Motor neuron (in vitro differentiated cells): ENCODE results near the gene PPP4R4. TPM values are rescaled to one million over a fixed set of nuclear protein-coding genes. Genes with fewer than 3 reads are reported as not detected.
A peak's percentile ranks its signal among the peaks of the same experiment; 100 is the strongest.

Experiments used
- ATAC-seq, 8 experiments: fragments of 200-7000 bp; cut with Tn5 transposase; replicated peaks in 6 of 8; 2 replicates each; pipeline ENCODE4 v1.8.0; 2021; ENCODE audit warnings: mild to moderate bottlenecking in 8 of 8, moderate library complexity in 8 of 8
- H3K27ac ChIP-seq, 2 donors: fragments of 250-450 bp; sonication (Bioruptor Pico); 2 replicates each; pipeline ENCODE4 v1.9.0; 2021; ENCODE audit warnings: antibody characterized with exemption in 2 of 2, mild to moderate bottlenecking in 2 of 2, moderate library complexity in 1 of 2
- H3K4me1 ChIP-seq, 2 donors: fragments of 250-450 bp; sonication (Bioruptor Pico); replicated peaks in 1 of 2; 2 replicates each; pipeline ENCODE4 v1.6.1; 2021; ENCODE audit warnings: antibody characterized with exemption in 2 of 2, mild to moderate bottlenecking in 2 of 2, moderate library complexity in 1 of 2
- H3K4me3 ChIP-seq, 5 donors: fragments of 250-450 bp; sonication (Bioruptor Pico); 2 replicates each; pipeline ENCODE4 v1.9.0; 2021; ENCODE audit warnings: antibody characterized with exemption in 5 of 5, mild to moderate bottlenecking in 5 of 5, moderate library complexity in 4 of 5
- WGBS, 10 experiments: fragments of 450-650 bp; shearing (Covaris generic); methylation state at CpG; one replicate each; pipeline ENCODE4 v1.0.0; 2022; 5-methylcytosine and 5-hydroxymethylcytosine counted together
- in situ Hi-C, 9 experiments: fragments of 400-800 bp; cut with MboI; loops; one replicate each; pipeline ENCODE4 v1.15.0; 2021; ENCODE audit warnings: low sequenced_read_pairs in 9 of 9, low pct_unique_long_range_greater_than_20kb in 2 of 9; ENCODE audit not compliant: unreplicated experiment in 9 of 9
- total RNA-seq, 8 experiments: library from RNA; unstranded; fragments of 300-600 nt; gene quantifications; 2 replicates each; pipeline versions ENCODE4 v1.2.3 to v1.2.4, GENCODE V29; 2022

Gene PPP4R4
- total RNA-seq, 8 experiments from 2014 or later: 2.1 to 13.8 (median 7.7) TPM

DNA sequence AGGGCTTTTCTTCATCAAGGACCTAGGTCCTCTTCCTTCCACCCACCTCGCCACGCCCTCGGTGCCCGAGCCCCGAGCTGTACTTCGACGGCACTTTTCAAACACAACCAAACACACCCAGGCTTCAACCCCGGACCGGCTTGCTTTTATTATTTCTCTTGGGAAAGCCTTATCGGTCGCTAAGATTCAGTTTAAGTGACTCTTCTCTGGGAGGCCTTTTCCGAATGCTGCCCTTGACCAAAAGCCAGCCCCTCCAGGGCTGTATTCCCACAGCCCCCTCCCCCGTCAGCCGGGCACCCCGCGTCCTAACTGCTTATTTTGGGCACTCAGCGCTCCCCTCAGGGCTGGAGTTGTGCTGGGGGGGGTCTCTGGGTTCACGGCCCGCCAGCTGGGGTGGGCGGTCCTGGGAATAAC, 644 bp upstream of the PPP4R4 start:
- Histone ChIP-seq H3K27ac (peak overlapping the region; percentile 35 to 40), H3K4me1 (peaks cover 7 to 30% of the 10 kb centered on the region in 2 donors), H3K4me3 (peak overlapping the region; percentile 73 to 100 (median 79))
- ATAC-seq: peak in 2 of 8 experiments; percentile 0
- in situ Hi-C loops: no loop called here
- 3 to 20% (median 10%) methylated on average over 1 to 11 of the region's 20 CpGs; no CpG with 5 or more reads in 5 of the 10 experiments for WGBS, 10 experiments

- ATAC-seq: peak in 3 of 8 experiments; percentile 31 to 41 (median 39)
- in situ Hi-C loops: no loop called here
- WGBS, 10 experiments: no CpG with 5 or more reads among the region's 39 CpGs
- H3K27ac ChIP-seq: peak overlapping the region in 1 of 2 donors; percentile 42
- H3K4me1 ChIP-seq: peaks cover 7 to 30% of the 10 kb centered on the region in 2 donors
- peak overlapping the region; percentile 73 to 100 (median 79) for H3K4me3 ChIP-seq
Observed at GRCh38 chr14:94174604-94175010, 485 bp downstream of the PPP4R4 start.

GRCh38 chr14:94175011-94175745, 1.1 kb downstream of the PPP4R4 start:
- peak overlapping the region in 1 of 2 donors; percentile 2 for H3K27ac ChIP-seq
- 0 to 20% (median 0%) methylated on average over 1 to 8 of the region's 30 CpGs; no CpG with 5 or more reads in 1 of the 10 experiments for WGBS, 10 experiments
- in situ Hi-C loops: no loop called here
- H3K4me3 ChIP-seq: peak overlapping the region; percentile 73 to 100 (median 79)
- peak in 6 of 8 experiments; percentile 3 to 34 (median 20) for ATAC-seq
- peaks cover 7 to 30% of the 10 kb centered on the region in 2 donors for H3K4me1 ChIP-seq

DNA sequence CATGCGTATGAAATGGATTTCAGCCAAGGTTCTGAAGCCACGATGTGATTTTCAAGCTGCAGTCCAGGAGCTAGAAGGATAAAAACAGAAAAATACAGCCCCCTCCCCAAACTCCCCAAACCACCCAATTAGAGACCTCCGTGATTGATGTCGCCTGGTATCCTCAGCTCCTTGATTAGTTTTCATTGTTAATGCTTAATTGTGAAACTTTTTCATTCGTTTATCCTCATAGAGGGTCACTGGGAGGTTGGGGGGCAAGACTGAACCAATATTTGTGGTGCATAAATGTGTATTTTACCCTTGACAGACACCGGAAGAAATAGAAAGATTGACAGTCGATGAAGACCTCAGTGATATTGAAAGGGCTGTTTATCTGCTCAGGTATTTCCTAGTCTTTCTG, 1.6 kb downstream of the PPP4R4 start:
- in situ Hi-C loops: no loop called here
- ATAC-seq: no peak
- H3K27ac ChIP-seq: no peak overlapping the region
- peaks cover 7 to 30% of the 10 kb centered on the region in 2 donors for H3K4me1 ChIP-seq
- peak overlapping the region; percentile 73 to 100 (median 79) for H3K4me3 ChIP-seq
- WGBS, 10 experiments: 16 to 46% (median 30%) methylated on average over 1 to 7 of the region's 7 CpGs; no CpG with 5 or more reads in 2 of the 10 experiments

DNA sequence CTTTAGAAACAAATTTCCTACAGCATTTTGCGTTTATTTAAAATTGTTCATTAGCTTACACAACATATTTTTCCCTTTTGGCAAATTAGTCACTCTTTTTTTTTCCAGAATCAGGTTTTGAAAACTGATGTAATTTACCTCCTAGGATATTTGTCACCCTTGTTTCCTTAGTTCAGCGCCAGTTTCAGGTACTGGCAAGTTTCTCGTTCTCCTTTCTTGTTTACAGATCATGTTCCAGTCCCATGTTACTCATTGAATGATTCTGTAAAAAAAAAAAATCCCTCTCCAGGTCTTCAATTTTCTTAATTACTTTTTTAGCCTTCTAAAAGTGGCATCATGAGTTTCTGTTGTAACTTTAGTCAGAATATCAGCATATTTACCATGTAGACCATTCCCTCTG, 2.7 kb downstream of the PPP4R4 start:
- in situ Hi-C loops: no loop called here
- Histone ChIP-seq H3K4me3 (no peak overlapping the region), H3K4me1 (peaks cover 5 to 21% of the 10 kb centered on the region in 2 donors), H3K27ac (no peak overlapping the region)
- ATAC-seq: no peak
- 72 to 98% (median 92%) methylated on average over 2 to 3 of the region's 3 CpGs; no CpG with 5 or more reads in 1 of the 10 experiments for WGBS, 10 experiments

GRCh38 chr14:94177806-94178205, 3.7 kb downstream of the PPP4R4 start:
- ATAC-seq: no peak
- Histone ChIP-seq H3K4me3 (no peak overlapping the region), H3K27ac (no peak overlapping the region), H3K4me1 (peaks cover 4 to 11% of the 10 kb centered on the region in 2 donors)
- WGBS, 10 experiments: 75 to 100% (median 85%) methylated on average over 1 of the region's 1 CpG; no CpG with 5 or more reads in 4 of the 10 experiments
- in situ Hi-C loops: no loop called here

DNA sequence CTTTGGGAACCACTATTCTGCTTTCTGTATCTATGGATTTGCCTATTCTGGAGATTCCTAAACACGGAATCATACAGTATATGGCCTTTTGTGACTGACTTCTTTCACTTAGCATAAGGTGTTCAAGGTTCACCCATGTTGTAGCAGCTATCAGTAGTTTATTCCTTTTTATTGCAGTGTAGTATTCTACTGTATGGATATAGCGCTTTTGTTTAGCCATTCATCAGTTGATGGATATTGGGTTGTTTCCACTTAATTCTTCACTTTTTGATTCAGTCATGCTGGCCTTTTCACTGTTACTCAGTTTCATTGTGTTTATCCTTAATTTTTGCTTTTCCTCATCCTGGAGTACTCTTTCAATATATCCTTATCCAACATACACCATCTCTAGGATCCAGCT, 5.1 kb downstream of the PPP4R4 start:
- no peak for ATAC-seq
- WGBS, 10 experiments: 67 to 100% (median 89%) methylated on average over 1 to 2 of the region's 2 CpGs; no CpG with 5 or more reads in 1 of the 10 experiments
- H3K4me3 ChIP-seq: no peak overlapping the region
- in situ Hi-C loops: no loop called here
- H3K4me1 ChIP-seq: peaks cover 4 to 10% of the 10 kb centered on the region in 2 donors
- no peak overlapping the region for H3K27ac ChIP-seq

DNA sequence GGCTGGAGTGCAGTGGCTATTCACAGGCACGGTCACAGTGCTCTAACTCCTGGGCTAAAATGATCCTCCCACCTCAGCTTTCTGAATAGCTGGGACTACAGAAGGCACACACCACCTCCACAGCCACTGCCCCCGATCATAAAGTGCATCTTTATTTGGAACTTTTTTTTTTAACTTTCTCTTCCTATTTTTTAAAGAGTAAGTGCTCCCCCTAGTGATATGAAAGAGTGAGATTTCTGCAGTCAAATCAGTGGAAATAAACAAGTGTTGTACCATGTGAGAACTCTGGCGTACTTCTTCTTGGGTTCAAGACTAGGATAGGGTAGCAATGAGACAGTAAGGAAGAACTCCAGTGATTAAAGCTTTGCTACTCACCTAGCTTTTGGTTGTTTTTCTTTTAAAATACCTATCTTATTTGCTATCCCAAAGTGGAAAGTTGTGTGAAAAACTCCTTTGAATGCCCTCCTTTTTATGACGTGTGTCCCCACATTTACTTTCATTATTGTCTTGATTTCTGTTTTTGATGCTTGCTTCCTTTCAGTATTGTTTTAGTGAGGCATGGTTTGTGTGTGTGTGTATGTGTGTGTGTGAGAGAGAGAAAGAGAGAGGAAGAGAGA, 6.6 kb downstream of the PPP4R4 start:
- Histone ChIP-seq H3K27ac (no peak overlapping the region), H3K4me3 (no peak overlapping the region), H3K4me1 (peaks cover under 1 to 9% of the 10 kb centered on the region in 2 donors)
- ATAC-seq: peak; percentile 38 to 91 (median 56)
- WGBS, 10 experiments: 0 to 100% (median 30%) methylated on average over 1 to 4 of the region's 4 CpGs
- in situ Hi-C loops: no loop called here

DNA sequence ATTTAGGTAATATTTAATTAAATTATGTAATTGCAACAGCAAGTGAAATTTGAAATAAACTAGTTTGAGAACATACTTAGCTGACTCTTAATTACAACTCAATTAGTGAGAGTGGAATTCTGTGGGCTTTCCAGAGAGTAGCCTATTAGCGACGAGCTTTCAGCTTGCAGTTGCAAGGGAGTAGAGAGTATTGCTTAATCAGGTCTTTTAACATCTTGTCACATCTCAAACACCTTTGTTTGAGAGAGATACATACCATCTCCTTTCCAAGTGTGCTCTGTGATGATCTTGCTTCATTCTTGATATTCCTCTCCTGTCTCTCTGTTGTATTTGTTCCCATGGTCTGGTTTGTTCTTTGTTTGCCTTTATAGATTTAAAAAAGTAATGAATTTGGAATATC, 7.7 kb downstream of the PPP4R4 start:
- in situ Hi-C loops: no loop called here
- ATAC-seq: peak in 3 of 8 experiments; percentile 37 to 49 (median 47)
- WGBS, 10 experiments: 11 to 100% (median 83%) methylated on average over 1 to 2 of the region's 2 CpGs
- Histone ChIP-seq H3K27ac (no peak overlapping the region), H3K4me1 (no peaks in the 10 kb centered on the region), H3K4me3 (no peak overlapping the region)

DNA sequence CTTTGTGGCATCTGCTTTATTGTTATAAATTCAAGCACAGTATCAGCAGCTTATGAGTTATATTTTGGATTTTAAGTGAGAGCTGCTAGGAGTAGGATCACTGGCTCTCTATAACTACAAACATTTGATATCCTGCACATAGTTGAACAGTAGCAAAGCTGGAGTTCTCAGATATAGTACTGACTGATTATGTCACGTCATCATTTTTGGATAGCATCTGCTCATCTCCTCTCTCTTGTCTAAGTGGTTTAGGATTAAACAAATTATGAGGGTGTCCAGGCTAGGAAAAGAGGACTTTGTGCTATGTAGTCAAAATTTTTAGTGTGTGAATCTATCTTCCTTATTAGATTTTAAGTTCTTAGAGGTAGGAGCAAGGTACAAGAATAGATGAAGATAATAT, 18.4 kb downstream of the PPP4R4 start:
- H3K27ac ChIP-seq: no peak overlapping the region
- no peak overlapping the region for H3K4me3 ChIP-seq
- in situ Hi-C loops: no loop called here
- no peak for ATAC-seq
- 0 to 100% (median 83%) methylated on average over 1 of the region's 1 CpG; no CpG with 5 or more reads in 5 of the 10 experiments for WGBS, 10 experiments
- H3K4me1 ChIP-seq: no peaks in the 10 kb centered on the region

DNA sequence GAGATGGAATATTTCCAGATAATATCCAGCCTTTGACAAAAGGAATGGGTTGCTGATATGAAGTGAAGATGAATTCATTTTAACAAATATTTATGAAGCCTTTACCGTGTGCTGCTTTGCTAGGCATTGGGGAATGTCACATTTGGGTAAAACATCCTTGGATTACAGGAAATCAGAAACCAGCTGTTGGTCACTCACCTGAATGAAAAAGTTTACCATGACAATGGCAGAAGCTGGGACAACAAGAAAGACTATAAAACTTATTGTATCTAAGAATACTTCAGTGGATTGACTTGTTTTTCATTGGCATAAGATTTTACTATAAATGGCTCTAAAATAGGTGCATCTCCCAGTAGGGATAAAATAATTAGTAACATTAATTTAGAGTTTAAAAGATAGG, 19.7 kb downstream of the PPP4R4 start:
- in situ Hi-C loops: no loop called here
- WGBS, 10 experiments: 0 to 57% (median 50%) methylated on average over 1 of the region's 1 CpG; no CpG with 5 or more reads in 3 of the 10 experiments
- Histone ChIP-seq H3K4me1 (no peaks in the 10 kb centered on the region), H3K27ac (no peak overlapping the region), H3K4me3 (no peak overlapping the region)
- no peak for ATAC-seq

- Histone ChIP-seq H3K4me3 (no peak overlapping the region), H3K4me1 (no peaks in the 10 kb centered on the region), H3K27ac (no peak overlapping the region)
- in situ Hi-C loops: no loop called here
- ATAC-seq: no peak
- WGBS, 10 experiments: 27 to 100% (median 98%) methylated on average over 1 to 2 of the region's 2 CpGs; no CpG with 5 or more reads in 2 of the 10 experiments
Observed at GRCh38 chr14:94196057-94196456, 21.9 kb downstream of the PPP4R4 start.

DNA sequence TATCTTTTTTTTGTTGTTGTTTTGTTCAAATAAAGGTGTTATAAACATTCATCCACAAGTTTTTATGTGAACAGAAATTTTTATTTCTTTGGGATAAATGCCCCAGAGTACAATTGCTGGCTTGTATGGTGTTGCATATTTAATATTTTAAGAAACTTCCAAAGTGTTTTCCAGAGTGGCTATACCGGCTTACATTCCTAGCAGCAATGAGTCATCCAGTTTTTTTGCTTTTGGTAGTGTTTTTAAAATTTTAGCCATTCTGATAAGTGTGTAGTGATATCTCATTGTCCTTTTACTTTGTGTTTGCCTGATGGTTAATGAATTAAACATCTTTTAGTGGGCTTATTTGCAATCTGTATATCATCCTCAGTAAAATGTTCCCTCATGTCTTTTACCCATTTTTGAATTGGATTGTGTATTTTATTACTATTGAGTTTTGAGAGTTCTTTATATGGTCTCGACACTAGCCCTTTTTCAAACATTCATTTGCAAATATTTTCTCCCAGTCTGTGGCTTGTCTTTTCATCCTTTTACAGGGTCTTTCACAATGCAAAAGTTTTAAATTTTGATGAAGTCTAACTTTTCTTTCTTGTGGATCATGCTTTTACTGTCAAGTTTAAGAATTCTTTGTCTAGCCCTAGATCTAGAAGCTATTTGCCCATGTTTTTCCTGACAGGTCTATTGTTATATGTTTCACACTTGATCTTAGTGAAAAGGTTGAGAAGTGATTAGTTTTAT, 29.5 kb downstream of the PPP4R4 start:
- ATAC-seq: no peak

More for the DNA sequence above, 29.5 kb downstream of the PPP4R4 start:
- in situ Hi-C loops: no loop called here
- H3K4me1 ChIP-seq: peaks cover 0 to 2% of the 10 kb centered on the region in 2 donors
- no peak overlapping the region for H3K4me3 ChIP-seq
- WGBS, 10 experiments: 0 to 78% (median 55%) methylated on average over 1 to 2 of the region's 2 CpGs
- H3K27ac ChIP-seq: no peak overlapping the region
